Transverse colon (tissue), 3 donors: ENCODE results near the gene YJEFN3.

Source experiments
- CTCF ChIP-seq, 5 experiments: fragments of 200-600 bp in 3 of 5; fragments of 450-650 bp in 2 of 5; sonication (generic) in 3 of 5; IDR thresholded peaks; 1 replicate in 2 of 5; 2 replicates in 3 of 5; pipeline ENCODE4 v1.5.1; 2016 to 2017; ENCODE audit warnings: antibody characterized with exemption in 5 of 5, inconsistent platforms in 3 of 5, mild to moderate bottlenecking in 2 of 5, moderate library complexity in 1 of 5
- EP300 ChIP-seq: sonication (generic); formaldehyde crosslinking; IDR thresholded peaks from one replicate; pipeline ENCODE4 v1.6.1; 2017; ENCODE audit warnings: antibody characterized with exemption, low read depth
- POLR2A ChIP-seq: fragments of 450-650 bp; IDR thresholded peaks from one replicate; pipeline ENCODE4 v1.6.1; 2016; ENCODE audit warnings: antibody characterized with exemption, mild to moderate bottlenecking, moderate library complexity

- TF ChIP-seq CTCF (IDR thresholded peaks at IDR 0.05) (no peak), POLR2A (no peak), EP300 (no peak)
Observed at GRCh38 chr19:19485998-19486290, 42.8 kb upstream of the YJEFN3 start.
